Measurements from ENCODE around the gene DNAJB6. TPM values are rescaled to one million over a fixed set of nuclear protein-coding genes. Genes with fewer than 3 reads are reported as not detected.

DNAJB6 gene
- total RNA-seq, 1 donor from 2014 or later: 26.3 TPM

- no peak for DNase-seq (ENCODE audit: low spot score)
- ATAC-seq: no peak
Observed at GRCh38 chr7:157362729-157363128, 25.9 kb downstream of the DNAJB6 start.

DNA sequence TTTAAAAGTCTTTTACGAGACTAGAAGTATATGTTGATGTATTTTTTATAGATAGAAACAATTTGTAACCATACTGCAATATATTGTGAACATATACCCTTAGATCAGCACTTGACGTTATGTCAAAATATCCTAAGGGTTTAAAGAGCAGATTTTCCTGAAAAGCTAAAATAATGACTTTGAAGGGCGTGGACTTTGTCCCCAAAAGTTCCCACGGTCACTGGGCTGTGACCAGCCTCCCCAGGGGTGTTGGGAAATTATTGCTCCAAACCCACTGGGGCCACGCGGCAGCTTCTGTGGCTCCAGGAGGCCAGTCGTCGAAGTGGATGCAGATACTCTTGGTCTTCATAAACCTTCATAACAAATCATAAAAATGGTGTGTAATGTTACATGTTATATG, 29.9 kb downstream of the DNAJB6 start:
- no peak for DNase-seq (ENCODE audit: low spot score)
- no peak for ATAC-seq

DNA sequence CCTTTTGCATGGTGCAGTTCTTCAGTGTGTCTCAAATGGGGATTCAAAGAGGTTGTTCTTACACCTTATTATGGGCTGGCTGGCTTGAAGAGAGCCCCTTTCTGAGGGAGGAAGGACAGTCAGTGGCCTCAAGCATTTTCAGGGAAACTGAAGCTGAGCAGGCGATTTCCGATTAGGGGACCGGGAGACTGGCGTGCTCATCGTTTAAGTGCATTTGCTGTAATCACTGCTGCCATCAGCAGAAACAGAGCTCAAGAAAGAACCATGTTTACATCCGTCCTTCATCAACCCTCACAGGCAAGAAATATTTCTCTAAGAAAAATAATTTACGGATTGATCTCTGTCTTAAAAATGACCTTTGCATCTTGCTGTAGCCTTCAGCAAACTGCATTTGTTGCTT, 32.2 kb downstream of the DNAJB6 start:
- ATAC-seq (no peak), DNase-seq (ENCODE audit: low spot score) (no peak)

DNA sequence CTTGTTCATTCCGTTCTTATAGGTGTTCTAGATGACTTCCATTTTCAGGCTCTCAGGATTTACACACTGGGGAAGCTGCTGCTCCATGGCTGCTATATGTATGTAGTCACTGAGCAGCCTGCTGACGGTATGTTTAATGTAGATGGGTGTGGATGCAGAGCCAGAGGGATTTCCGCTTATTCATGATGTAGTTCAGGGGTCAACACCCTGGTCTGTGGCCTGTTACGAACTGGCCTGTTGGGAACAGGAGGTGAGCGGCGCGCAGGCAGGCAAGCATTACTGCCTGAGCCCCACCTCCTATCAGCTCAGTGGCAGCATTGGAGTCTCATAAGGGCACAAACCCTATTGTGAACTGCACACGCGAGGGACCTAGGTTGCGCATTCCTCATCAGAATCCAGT, 33.9 kb downstream of the DNAJB6 start:
- ATAC-seq (no peak), DNase-seq (ENCODE audit: low spot score) (no peak)

GRCh38 chr7:157371296-157371695, 34.5 kb downstream of the DNAJB6 start:
- ATAC-seq (no peak), DNase-seq (ENCODE audit: low spot score) (no peak)

GRCh38 chr7:157372300-157373232, 35.8 kb downstream of the DNAJB6 start:
- ATAC-seq (no peak), DNase-seq (ENCODE audit: low spot score) (no peak)

- DNase-seq (ENCODE audit: low spot score): peak; percentile 37
- ATAC-seq: peak; percentile 80
Observed at GRCh38 chr7:157373493-157373892, 36.7 kb downstream of the DNAJB6 start.

- no peak for DNase-seq (ENCODE audit: low spot score)
- ATAC-seq: no peak
Observed at GRCh38 chr7:157375410-157375809, 38.6 kb downstream of the DNAJB6 start.

DNA sequence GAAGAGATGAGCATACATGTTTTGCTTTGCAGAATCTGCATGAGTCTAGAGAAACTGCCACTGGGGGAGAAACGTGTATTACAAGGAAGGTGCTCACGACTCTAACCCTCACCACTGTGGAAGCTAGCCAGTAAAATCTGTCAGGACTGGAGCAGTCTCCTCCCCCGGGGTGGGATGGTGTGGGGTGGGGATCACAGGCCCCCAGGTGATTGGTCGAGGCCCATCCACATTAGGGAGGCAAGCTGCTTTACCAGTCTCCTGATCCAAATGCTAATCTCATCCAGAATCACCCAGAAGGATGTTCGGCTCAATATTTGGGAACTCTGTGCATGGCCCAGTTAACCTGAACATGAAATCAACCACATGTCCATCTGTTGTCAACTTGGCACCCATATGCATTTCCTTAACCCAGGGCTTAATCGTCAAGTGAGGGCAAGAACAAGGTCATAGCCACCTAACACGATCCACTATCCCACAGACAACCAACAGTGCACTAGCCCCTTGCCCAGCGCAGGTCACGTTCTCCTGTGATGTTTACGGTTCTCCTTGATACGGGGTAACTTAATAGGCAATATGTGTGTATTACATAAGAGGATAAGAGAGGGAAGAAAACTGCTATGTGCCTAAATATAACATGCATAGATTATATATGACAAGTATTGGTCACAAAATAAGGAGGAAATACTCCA, 40.8 kb downstream of the DNAJB6 start:
- ATAC-seq: no peak
- no peak for DNase-seq (ENCODE audit: low spot score)

DNA sequence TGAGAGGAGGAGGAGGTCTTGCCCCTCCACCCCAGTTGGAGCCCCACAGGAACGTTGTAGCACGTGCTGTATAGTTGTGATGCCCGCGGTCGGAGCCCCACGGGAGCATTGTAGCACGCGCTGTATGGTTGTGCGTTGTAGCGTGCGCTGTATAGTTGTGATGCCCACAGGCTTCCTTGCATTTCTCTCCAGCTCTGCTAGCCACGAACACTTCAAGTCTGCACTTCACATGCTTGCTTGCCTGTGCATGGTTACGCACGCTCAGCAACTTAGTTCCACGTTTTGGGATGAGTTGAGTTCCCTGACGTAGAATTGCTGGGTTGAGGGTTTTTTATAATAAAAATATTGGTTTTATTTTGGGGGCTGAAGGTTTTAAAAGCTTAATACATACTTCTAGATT, 41.6 kb downstream of the DNAJB6 start:
- DNase-seq (ENCODE audit: low spot score) (no peak), ATAC-seq (no peak)

- no peak for DNase-seq (ENCODE audit: low spot score)
- ATAC-seq: no peak
Observed at GRCh38 chr7:157379493-157379892, 42.7 kb downstream of the DNAJB6 start.

GRCh38 chr7:157380416-157380815, 43.6 kb downstream of the DNAJB6 start:
- no peak for ATAC-seq

DNA sequence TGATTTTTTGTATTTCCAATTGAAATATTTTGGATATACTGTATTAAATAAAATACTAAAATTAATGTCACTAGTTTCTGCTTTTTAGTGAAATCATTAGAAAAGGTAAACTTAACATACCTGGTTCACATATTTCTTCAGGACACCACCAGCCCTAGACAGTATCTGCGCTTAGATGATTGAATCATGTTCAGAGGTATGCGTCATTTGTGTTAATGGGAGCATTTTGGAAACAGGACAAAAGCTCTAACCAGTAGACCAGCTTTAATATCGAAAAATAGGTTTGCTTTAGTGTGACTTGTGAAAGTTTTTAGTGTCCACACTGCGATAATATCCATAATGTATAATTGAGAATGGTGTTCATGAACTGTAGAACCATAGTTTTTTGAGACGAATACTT, 47.1 kb downstream of the DNAJB6 start:
- no peak for ATAC-seq
- no peak for DNase-seq (ENCODE audit: low spot score)

More at GRCh38 chr7:157380416-157380815, 43.6 kb downstream of the DNAJB6 start:
- no peak for DNase-seq (ENCODE audit: low spot score)

- ATAC-seq (peak; percentile 55), DNase-seq (ENCODE audit: low spot score) (no peak)
Observed at GRCh38 chr7:157384301-157384700, 47.5 kb downstream of the DNAJB6 start.

DNA sequence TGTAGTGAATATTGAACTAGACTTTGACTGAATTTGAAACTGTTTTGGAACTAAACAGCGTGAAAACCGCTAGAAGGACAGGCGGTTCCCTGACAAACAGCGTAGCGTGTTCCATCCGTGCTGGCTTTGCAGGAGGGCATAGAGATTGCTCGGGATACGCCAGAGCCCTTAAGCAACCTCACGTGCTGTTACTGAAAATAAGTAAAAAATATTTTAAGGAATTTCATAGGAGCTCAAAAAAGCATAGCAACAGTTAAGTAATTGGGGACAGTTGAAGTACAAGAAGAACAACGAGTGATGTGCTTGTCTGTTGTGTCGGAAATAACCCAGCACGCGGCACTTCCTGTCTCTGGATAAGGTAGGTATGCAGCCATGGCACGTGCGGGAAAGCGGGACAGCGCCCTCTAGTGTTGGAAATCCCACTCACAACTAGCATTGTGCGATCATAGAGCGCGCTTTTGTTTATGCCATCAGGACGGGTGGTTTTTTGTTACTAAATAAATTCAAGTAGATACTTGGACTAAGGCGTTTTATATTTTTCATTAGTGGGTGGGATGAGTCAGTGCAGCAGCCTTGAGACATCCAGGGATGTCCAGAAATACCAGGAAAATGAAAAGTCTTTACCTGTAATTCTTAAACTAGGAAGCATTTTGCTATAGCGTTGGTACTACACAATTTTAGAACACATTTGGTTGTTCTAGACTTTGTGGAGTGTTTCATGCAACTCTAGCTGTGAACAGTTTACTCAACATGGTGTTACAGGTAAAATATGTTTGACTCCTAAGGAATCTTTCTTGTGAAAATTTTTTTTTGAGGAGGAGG, 50.4 kb downstream of the DNAJB6 start:
- DNase-seq (ENCODE audit: low spot score): peak; percentile 75
- ATAC-seq: peak; percentile 83

DNA sequence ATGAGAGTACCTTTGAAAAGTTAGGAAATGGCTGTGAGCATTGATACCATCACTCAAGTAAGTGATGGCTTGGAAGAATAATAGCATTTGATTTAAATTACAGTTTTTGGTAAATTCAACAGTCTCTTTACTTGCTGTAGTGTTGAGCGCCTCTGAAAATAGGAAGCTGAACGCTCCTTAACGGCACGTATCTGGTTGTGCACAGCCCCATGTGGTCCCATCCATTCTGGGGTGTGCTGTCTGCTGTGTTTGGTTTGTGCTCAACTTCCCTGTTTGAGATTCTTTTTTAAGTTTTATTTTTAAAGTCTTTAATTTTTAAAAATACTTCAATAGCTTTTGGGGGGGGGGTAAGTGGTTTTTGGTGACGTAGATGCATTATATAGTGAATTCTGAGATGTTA, 51.5 kb downstream of the DNAJB6 start:
- ATAC-seq (no peak), DNase-seq (ENCODE audit: low spot score) (peak; percentile 19)

GRCh38 chr7:157389951-157390730, 53.3 kb downstream of the DNAJB6 start:
- peak; percentile 21 for ATAC-seq
- peak; percentile 46 for DNase-seq (ENCODE audit: low spot score)

- ATAC-seq (no peak), DNase-seq (ENCODE audit: low spot score) (peak; percentile 38)
Observed at GRCh38 chr7:157391036-157391710, 54.4 kb downstream of the DNAJB6 start.

GRCh38 chr7:157392256-157393037, 55.6 kb downstream of the DNAJB6 start:
- DNase-seq (ENCODE audit: low spot score) (peak; percentile 47), ATAC-seq (peak; percentile 65)

Measured in left lobe of liver (tissue), 2 donors.